ENCODE measurements around the gene CCDC141. TPM values are rescaled to one million over a fixed set of nuclear protein-coding genes. Genes with fewer than 3 reads are reported as not detected.

Gene CCDC141
- total and polyA plus RNA-seq, 2 experiments from 2014 or later: 11.7 to 13.4 TPM

GRCh38 chr2:178980815-178981214 is 69.1 kb downstream of the CCDC141 start:
- no peak overlapping the region for H3K4me2 ChIP-seq
- no peaks in the 10 kb centered on the region for H3K9me2 ChIP-seq (ENCODE audit: insufficient read depth)
- no peaks in the 10 kb centered on the region for H3F3A ChIP-seq (replicated peaks; ENCODE audit: low read depth)
- TF ChIP-seq, protein P1, sequence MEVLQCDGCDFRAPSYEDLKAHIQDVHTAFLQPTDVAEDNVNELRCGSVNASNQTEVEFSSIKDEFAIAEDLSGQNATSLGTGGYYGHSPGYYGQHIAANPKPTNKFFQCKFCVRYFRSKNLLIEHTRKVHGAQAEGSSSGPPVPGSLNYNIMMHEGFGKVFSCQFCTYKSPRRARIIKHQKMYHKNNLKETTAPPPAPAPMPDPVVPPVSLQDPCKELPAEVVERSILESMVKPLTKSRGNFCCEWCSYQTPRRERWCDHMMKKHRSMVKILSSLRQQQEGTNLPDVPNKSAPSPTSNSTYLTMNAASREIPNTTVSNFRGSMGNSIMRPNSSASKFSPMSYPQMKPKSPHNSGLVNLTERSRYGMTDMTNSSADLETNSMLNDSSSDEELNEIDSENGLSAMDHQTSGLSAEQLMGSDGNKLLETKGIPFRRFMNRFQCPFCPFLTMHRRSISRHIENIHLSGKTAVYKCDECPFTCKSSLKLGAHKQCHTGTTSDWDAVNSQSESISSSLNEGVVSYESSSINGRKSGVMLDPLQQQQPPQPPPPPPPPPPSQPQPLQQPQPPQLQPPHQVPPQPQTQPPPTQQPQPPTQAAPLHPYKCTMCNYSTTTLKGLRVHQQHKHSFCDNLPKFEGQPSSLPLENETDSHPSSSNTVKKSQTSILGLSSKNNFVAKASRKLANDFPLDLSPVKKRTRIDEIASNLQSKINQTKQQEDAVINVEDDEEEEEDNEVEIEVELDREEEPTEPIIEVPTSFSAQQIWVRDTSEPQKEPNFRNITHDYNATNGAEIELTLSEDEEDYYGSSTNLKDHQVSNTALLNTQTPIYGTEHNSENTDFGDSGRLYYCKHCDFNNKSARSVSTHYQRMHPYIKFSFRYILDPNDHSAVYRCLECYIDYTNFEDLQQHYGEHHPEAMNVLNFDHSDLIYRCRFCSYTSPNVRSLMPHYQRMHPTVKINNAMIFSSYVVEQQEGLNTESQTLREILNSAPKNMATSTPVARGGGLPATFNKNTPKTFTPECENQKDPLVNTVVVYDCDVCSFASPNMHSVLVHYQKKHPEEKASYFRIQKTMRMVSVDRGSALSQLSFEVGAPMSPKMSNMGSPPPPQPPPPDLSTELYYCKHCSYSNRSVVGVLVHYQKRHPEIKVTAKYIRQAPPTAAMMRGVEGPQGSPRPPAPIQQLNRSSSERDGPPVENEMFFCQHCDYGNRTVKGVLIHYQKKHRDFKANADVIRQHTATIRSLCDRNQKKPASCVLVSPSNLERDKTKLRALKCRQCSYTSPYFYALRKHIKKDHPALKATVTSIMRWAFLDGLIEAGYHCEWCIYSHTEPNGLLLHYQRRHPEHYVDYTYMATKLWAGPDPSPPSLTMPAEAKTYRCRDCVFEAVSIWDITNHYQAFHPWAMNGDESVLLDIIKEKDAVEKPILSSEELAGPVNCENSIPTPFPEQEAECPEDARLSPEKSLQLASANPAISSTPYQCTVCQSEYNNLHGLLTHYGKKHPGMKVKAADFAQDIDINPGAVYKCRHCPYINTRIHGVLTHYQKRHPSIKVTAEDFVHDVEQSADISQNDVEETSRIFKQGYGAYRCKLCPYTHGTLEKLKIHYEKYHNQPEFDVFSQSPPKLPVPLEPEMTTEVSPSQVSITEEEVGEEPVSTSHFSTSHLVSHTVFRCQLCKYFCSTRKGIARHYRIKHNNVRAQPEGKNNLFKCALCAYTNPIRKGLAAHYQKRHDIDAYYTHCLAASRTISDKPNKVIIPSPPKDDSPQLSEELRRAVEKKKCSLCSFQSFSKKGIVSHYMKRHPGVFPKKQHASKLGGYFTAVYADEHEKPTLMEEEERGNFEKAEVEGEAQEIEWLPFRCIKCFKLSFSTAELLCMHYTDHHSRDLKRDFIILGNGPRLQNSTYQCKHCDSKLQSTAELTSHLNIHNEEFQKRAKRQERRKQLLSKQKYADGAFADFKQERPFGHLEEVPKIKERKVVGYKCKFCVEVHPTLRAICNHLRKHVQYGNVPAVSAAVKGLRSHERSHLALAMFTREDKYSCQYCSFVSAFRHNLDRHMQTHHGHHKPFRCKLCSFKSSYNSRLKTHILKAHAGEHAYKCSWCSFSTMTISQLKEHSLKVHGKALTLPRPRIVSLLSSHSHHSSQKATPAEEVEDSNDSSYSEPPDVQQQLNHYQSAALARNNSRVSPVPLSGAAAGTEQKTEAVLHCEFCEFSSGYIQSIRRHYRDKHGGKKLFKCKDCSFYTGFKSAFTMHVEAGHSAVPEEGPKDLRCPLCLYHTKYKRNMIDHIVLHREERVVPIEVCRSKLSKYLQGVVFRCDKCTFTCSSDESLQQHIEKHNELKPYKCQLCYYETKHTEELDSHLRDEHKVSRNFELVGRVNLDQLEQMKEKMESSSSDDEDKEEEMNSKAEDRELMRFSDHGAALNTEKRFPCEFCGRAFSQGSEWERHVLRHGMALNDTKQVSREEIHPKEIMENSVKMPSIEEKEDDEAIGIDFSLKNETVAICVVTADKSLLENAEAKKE (CRISPR knock-in tag; IDR thresholded peaks at IDR 0.05): no peak
- TF ChIP-seq NANOG (IDR thresholded peaks at IDR 0.05; ENCODE audit: borderline replicate concordance) (no peak), CTCF (conservative IDR thresholded peaks at IDR 0.05; ENCODE audit: low read depth in 2 of 2) (no peak), CREB1 (CRISPR knock-in tag; IDR thresholded peaks at IDR 0.05; ENCODE audit: low read depth) (no peak), ZNF331 (CRISPR knock-in tag; IDR thresholded peaks at IDR 0.05; ENCODE audit: low read depth) (no peak), STAT1 (IDR thresholded peaks at IDR 0.05; ENCODE audit: unreplicated experiment) (no peak), ETS1 (IDR thresholded peaks at IDR 0.05) (no peak), POLR2AphosphoS5 (IDR thresholded peaks at IDR 0.05; ENCODE audit: low read depth) (no peak), EZH2 (IDR thresholded peaks at IDR 0.05; ENCODE audit: low read depth, unreplicated experiment) (no peak), ZNF114 (CRISPR knock-in tag; IDR thresholded peaks at IDR 0.05) (no peak), JUNB (IDR thresholded peaks at IDR 0.05; ENCODE audit: unreplicated experiment) (no peak), EZH2phosphoT487 (IDR thresholded peaks at IDR 0.05; ENCODE audit: unreplicated experiment) (no peak)
- TF ChIP-seq, protein P2, sequence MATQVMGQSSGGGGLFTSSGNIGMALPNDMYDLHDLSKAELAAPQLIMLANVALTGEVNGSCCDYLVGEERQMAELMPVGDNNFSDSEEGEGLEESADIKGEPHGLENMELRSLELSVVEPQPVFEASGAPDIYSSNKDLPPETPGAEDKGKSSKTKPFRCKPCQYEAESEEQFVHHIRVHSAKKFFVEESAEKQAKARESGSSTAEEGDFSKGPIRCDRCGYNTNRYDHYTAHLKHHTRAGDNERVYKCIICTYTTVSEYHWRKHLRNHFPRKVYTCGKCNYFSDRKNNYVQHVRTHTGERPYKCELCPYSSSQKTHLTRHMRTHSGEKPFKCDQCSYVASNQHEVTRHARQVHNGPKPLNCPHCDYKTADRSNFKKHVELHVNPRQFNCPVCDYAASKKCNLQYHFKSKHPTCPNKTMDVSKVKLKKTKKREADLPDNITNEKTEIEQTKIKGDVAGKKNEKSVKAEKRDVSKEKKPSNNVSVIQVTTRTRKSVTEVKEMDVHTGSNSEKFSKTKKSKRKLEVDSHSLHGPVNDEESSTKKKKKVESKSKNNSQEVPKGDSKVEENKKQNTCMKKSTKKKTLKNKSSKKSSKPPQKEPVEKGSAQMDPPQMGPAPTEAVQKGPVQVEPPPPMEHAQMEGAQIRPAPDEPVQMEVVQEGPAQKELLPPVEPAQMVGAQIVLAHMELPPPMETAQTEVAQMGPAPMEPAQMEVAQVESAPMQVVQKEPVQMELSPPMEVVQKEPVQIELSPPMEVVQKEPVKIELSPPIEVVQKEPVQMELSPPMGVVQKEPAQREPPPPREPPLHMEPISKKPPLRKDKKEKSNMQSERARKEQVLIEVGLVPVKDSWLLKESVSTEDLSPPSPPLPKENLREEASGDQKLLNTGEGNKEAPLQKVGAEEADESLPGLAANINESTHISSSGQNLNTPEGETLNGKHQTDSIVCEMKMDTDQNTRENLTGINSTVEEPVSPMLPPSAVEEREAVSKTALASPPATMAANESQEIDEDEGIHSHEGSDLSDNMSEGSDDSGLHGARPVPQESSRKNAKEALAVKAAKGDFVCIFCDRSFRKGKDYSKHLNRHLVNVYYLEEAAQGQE (IDR thresholded peaks at IDR 0.05; ENCODE audit: unreplicated experiment): no peak
- no peaks in the 10 kb centered on the region for H4K20me1 ChIP-seq (replicated peaks; ENCODE audit: insufficient read depth)
- ATAC-seq (no peak), DNase-seq (ENCODE audit: low spot score) (no peak)
- no peaks in the 10 kb centered on the region for H3K4me1 ChIP-seq (ENCODE audit: insufficient read depth)
- H3K4me1 Mint-ChIP-seq: no peaks in the 10 kb centered on the region; the same call in 2 of the 3 replicates
- H3K27me3 ChIP-seq (ENCODE audit: insufficient read depth): no peaks in the 10 kb centered on the region
- no peak overlapping the region for H2AFZ ChIP-seq
- no peak overlapping the region for H3K4me3 Mint-ChIP-seq
- H3K79me2 ChIP-seq (replicated peaks; ENCODE audit: insufficient read depth): no peaks in the 10 kb centered on the region
- H3K36me3 ChIP-seq (ENCODE audit: insufficient read depth): no peaks in the 10 kb centered on the region
- H3K27ac Mint-ChIP-seq: no peak overlapping the region
- no peak overlapping the region for H3K4me3 ChIP-seq
- H3K9me3 Mint-ChIP-seq: peaks cover 5% of the 10 kb centered on the region
- H3K36me3 Mint-ChIP-seq (ENCODE audit: low read depth): peaks cover 5% of the 10 kb centered on the region
- no peak overlapping the region for H3K27ac ChIP-seq (ENCODE audit: low read depth)
- no peaks in the 10 kb centered on the region for H3K27me3 Mint-ChIP-seq (ENCODE audit: insufficient read depth, low read depth, poor library complexity)

All from GM23338 (cell line).